A549 (cell line): ENCODE results near the gene APOM. TPM values are rescaled to one million over a fixed set of nuclear protein-coding genes. Genes with fewer than 3 reads are reported as not detected.

Experiments used
- ATAC-seq, 2 experiments: fragments of 200-7000 bp in 1 of 2; fragments of >200 bp in 1 of 2; cut with Nextera tagmentation in 1 of 2; cut with Tn5 transposase in 1 of 2; 3 replicates each; pipeline versions ENCODE4 v1.8.0 to v1.9.1; 2018 to 2020; ENCODE audit warnings: mild to moderate bottlenecking in 1 of 2, moderate library complexity in 1 of 2
- CTCF ChIA-PET: fragments of 300-600 bp; sonication (Branson Sonifier 250); formaldehyde crosslinking; extraction: SDS; loops from one replicate; lab custom pipeline; 2021; ENCODE audit warnings: antibody characterized with exemption, inconsistent platforms; lab: Yijun Ruan, JAX
- POLR2A ChIA-PET: fragments of 350-600 bp; formaldehyde crosslinking; extraction: SDS; loops from one replicate; lab custom pipeline; 2021; ENCODE audit warnings: antibody characterized with exemption, inconsistent platforms; lab: Yijun Ruan, JAX
- DNase-seq, 2 experiments: peaks; one replicate each; pipeline versions ENCODE4 v3.0.0 to v3.0.0-alpha.2; 2011 to 2016; ENCODE audit warnings: low read depth in 1 of 2, low spot score in 1 of 2
- FAIRE-seq: peaks from 2 replicates; lab custom pipeline; 2011; peaks lifted over from hg19 to GRCh38; lab: Jason Lieb, UNC
- H3K27ac ChIP-seq, 2 experiments: fragments of >200 bp; sonication (Bioruptor Twin); formaldehyde crosslinking; 3 replicates each; pipeline ENCODE4 v1.5.1; 2016 to 2017
- H3K4me1 ChIP-seq: fragments of >200 bp; sonication (Bioruptor Twin); formaldehyde crosslinking; 3 replicates; pipeline ENCODE4 v1.6.1; 2016
- H3K4me2 ChIP-seq: fragments of >200 bp; sonication (Bioruptor Twin); formaldehyde crosslinking; 3 replicates; pipeline ENCODE4 v1.6.1; 2016
- H3K4me3 ChIP-seq: fragments of >200 bp; sonication (Bioruptor Twin); formaldehyde crosslinking; 3 replicates; pipeline ENCODE4 v1.5.1; 2016
- H3K9me3 ChIP-seq: fragments of >200 bp; sonication (Bioruptor Twin); formaldehyde crosslinking; 3 replicates; pipeline ENCODE4 v1.6.1; 2016
- BCL3 ChIP-seq: fragments of >200 bp; sonication (Bioruptor Twin); formaldehyde crosslinking; IDR thresholded peaks from 3 replicates; pipeline ENCODE4 v1.6.1; 2016
- CHD2 ChIP-seq: fragments of 150-350 bp; IDR thresholded peaks from 2 replicates; pipeline ENCODE4 v1.6.1; 2014; ENCODE audit warnings: low read length; ENCODE audit not compliant: partially characterized antibody
- CHD4 ChIP-seq: fragments of 200-600 bp; sonication (generic); IDR thresholded peaks from 2 replicates; pipeline ENCODE4 v1.6.1; 2016; ENCODE audit warnings: antibody characterized with exemption, mild to moderate bottlenecking, borderline replicate concordance
- CTCF ChIP-seq: fragments of >200 bp; sonication (Bioruptor Twin); formaldehyde crosslinking; IDR thresholded peaks from 3 replicates; pipeline ENCODE4 v1.5.1; 2016
- HOXB5 ChIP-seq: fragments of 250-450 bp; sonication (Bioruptor Pico); IDR thresholded peaks from 2 replicates; pipeline ENCODE4 v1.5.0; 2020; ENCODE audit warnings: mild to moderate bottlenecking, moderate library complexity
- MAX ChIP-seq: IDR thresholded peaks from 2 replicates; pipeline ENCODE4 v1.6.1; 2012
- MAZ ChIP-seq: fragments of 150-350 bp; IDR thresholded peaks from 2 replicates; pipeline ENCODE4 v1.6.1; 2014; ENCODE audit warnings: antibody characterized with exemption, low read depth, low read length, borderline replicate concordance
- MYC ChIP-seq: IDR thresholded peaks from 2 replicates; pipeline ENCODE4 v1.6.1; 2012; ENCODE audit warnings: mild to moderate bottlenecking, inconsistent platforms, low read length, improper control_type of control experiment, borderline replicate concordance
- NFE2L2 ChIP-seq: fragments of 150-350 bp; conservative IDR thresholded peaks from 2 replicates; pipeline ENCODE4 v1.6.1; 2014; ENCODE audit warnings: low read length
- POLR2A ChIP-seq: IDR thresholded peaks from 2 replicates; pipeline ENCODE4 v1.6.1; 2012; ENCODE audit warnings: mild to moderate bottlenecking, low read length
- RAD21 ChIP-seq, 2 experiments: fragments of >200 bp in 1 of 2; sonication (Bioruptor Twin) in 1 of 2; formaldehyde crosslinking in 1 of 2; IDR thresholded peaks in 1 of 2; conservative IDR thresholded peaks in 1 of 2; 2 replicates in 1 of 2; 3 replicates in 1 of 2; pipeline ENCODE4 v1.6.1; 2012 to 2018; ENCODE audit warnings: inconsistent platforms in 1 of 2
- RCOR1 ChIP-seq: fragments of 150-350 bp; IDR thresholded peaks from 2 replicates; pipeline ENCODE4 v1.6.1; 2014; ENCODE audit warnings: antibody characterized with exemption, low read length, low read depth
- SMC3 ChIP-seq: fragments of >200 bp; sonication (Bioruptor Twin); formaldehyde crosslinking; IDR thresholded peaks from 3 replicates; pipeline ENCODE4 v1.6.1; 2018; ENCODE audit warnings: inconsistent platforms
- SREBF2 ChIP-seq: fragments of 450-650 bp; IDR thresholded peaks from 2 replicates; pipeline ENCODE4 v1.6.1; 2014; ENCODE audit warnings: mild to moderate bottlenecking, moderate library complexity
- ZNF302 ChIP-seq: fragments of 250-450 bp; sonication (Bioruptor Pico); IDR thresholded peaks from 2 replicates; pipeline ENCODE4 v1.9.0; 2021; ENCODE audit warnings: inconsistent platforms, mild to moderate bottlenecking, moderate library complexity
- WGBS: methylation state at CpG from one replicate; pipeline ENCODE4 v1.1.6; 2017; ENCODE audit errors: missing lambda C conversion rate; 5-methylcytosine and 5-hydroxymethylcytosine counted together
- polyA plus RNA-seq, 4 experiments: library from polyadenylated mRNA; depleted of rRNA in 3 of 4; stranded (reverse); fragments of >200 nt; fragmentation: RNase III in 1 of 4; extraction: RNeasy Plus Mini Kit Qiagen cat#74134 plus additional on column Dnase treatment in 1 of 4; gene quantifications; 2 replicates in 3 of 4; 3 replicates in 1 of 4; pipeline ENCODE4 v1.2.3, GENCODE V29; 2011 to 2017
- TF ChIP-seq, protein P1 (sequence below): fragments of 150-350 bp; IDR thresholded peaks from 2 replicates; pipeline ENCODE4 v1.6.1; 2014; ENCODE audit warnings: low read depth, mild to moderate bottlenecking, low read length

The APOM gene
- polyA plus RNA-seq, 2 of the 4 experiments (the other 2 are of a cell fraction), result 1.5 to 2.6 TPM

- peak within 1 kb of the TSS; percentile 22; the same call in 2 of the 3 replicates for H3K4me3 ChIP-seq
- ATAC-seq (peak; percentile 82 to 90), FAIRE-seq (no peak), DNase-seq (peak; percentile 67 to 83)
- H3K4me1 ChIP-seq, result peaks cover 8% of the 10 kb centered on the region; the same call in 1 of the 3 replicates
- peak within 1 kb of the TSS; percentile 59 for H3K4me2 ChIP-seq
- POLR2A ChIA-PET, result interaction anchor here (0.7 to 1.0 kb wide), 2 partner anchors 134 to 150 kb away, joined by 3 to 7 read pairs; partner anchors contain the start of genes HSPA1A and HSPA1L
- TF ChIP-seq MYC, result no peak
- TF ChIP-seq CTCF, result peak; percentile 70
- no peak for TF ChIP-seq BCL3
- no peak for TF ChIP-seq MAX
- no peak for TF ChIP-seq CHD4
- no peak for TF ChIP-seq MAZ
- no peak for TF ChIP-seq ZNF302 (CRISPR knock-in tag)
- TF ChIP-seq SREBF2, result no peak
- TF ChIP-seq RAD21 (conservative IDR thresholded peaks at IDR 0.05 in 1 of 2, IDR thresholded peaks at IDR 0.05 in 1 of 2), result peak; percentile 80 to 90
- TF ChIP-seq CHD2, result no peak
- peak; percentile 66 for TF ChIP-seq SMC3
- TF ChIP-seq POLR2A, result no peak
- no peak for TF ChIP-seq NFE2L2
- 12% methylated on average over 17 of the region's 17 CpGs for WGBS
- peak within 1 kb of the TSS in 1 of 2 experiments; percentile 78; a peak in 3 of 6 replicates for H3K27ac ChIP-seq
- H3K9me3 ChIP-seq, result no peaks in the 10 kb centered on the region
- CTCF ChIA-PET, result interaction anchor here (0.6 to 4.7 kb wide), 23 partner anchors 9 to 1373 kb away, joined by 3 to 26 read pairs (median 4); partner anchors contain the start of genes DDAH2, SKIC2 and VARS1
Observed at GRCh38 chr6:31680226-31681134, 24.8 kb downstream of the APOM start, which contains the start of gene LY6G5C. Gene LY6G5C, minus strand, starts transcription at chr6:31681067. Its CDS starts 694 bp downstream, at chr6:31680373.

DNA sequence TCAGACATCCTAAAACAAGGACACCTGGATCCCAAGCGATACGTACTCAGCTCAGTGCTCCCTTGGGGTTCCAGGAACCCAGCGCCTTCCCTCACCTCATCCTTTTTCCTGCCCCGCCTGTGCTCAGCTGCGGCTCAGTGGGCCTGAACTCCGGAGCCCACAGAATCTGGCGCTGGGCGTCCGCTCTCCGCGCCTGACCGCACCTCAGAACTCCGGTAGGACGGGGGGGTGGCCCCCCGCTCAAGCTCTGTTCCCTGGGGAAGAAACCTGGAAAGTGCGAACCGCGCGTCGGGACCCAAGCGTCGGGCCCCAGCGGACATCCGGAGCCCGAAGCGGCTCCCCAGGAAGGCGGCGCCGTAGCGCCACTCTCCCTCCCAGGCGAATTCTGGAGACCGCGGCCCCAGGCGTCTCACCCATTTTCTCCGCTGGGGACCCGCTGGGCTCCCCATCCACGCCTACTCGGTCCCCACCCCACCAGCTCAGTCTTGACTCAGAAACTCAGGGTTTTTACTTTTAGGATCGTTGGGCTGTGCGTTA lies 25.5 kb downstream of the APOM start:
- H3K9me3 ChIP-seq, result no peaks in the 10 kb centered on the region
- TF ChIP-seq HOXB5 (CRISPR knock-in tag), result no peak
- no peak for TF ChIP-seq RCOR1
- TF ChIP-seq, protein P1, sequence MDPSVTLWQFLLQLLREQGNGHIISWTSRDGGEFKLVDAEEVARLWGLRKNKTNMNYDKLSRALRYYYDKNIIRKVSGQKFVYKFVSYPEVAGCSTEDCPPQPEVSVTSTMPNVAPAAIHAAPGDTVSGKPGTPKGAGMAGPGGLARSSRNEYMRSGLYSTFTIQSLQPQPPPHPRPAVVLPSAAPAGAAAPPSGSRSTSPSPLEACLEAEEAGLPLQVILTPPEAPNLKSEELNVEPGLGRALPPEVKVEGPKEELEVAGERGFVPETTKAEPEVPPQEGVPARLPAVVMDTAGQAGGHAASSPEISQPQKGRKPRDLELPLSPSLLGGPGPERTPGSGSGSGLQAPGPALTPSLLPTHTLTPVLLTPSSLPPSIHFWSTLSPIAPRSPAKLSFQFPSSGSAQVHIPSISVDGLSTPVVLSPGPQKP, result no peak
- peak overlapping the region in 1 of 2 experiments; percentile 78; a peak in 3 of 6 replicates for H3K27ac ChIP-seq
- POLR2A ChIA-PET, result interaction anchor here (0.7 to 1.0 kb wide), 2 partner anchors 134 to 149 kb away, joined by 3 to 7 read pairs; partner anchors contain the start of genes HSPA1A and HSPA1L
- H3K4me2 ChIP-seq, result peak overlapping the region; percentile 59
- WGBS, result 55% methylated on average over 28 of the region's 40 CpGs
- FAIRE-seq (no peak), ATAC-seq (peak; percentile 47 to 62; a peak in 5 of 6 replicates), DNase-seq (no peak)
- peak overlapping the region; percentile 22; the same call in 2 of the 3 replicates for H3K4me3 ChIP-seq
- H3K4me1 ChIP-seq, result peaks cover 8% of the 10 kb centered on the region; the same call in 1 of the 3 replicates
- CTCF ChIA-PET, result interaction anchor here (0.6 to 4.7 kb wide), 17 partner anchors 9 to 1372 kb away, joined by 3 to 26 read pairs (median 4); partner anchors contain the start of genes DDAH2 and SKIC2
